GM13976 (cell line): Measurements from ENCODE around the gene IGSF9.

Experiments
- DNase-seq: peaks from one replicate; pipeline ENCODE4 v3.0.0; 2012; ENCODE audit warnings: low spot score
- in situ Hi-C: fragments of 300-500 bp; cut with MboI; formaldehyde crosslinking; loops from one replicate; pipeline ENCODE4 v1.12.0; 2022; ENCODE audit warnings: low sequenced_read_pairs, mixed read lengths, inconsistent platforms; ENCODE audit not compliant: unreplicated experiment
- TF ChIP-seq, protein P1 (sequence below): IDR thresholded peaks from 2 replicates; pipeline ENCODE4 v1.5.1; 2012; ENCODE audit warnings: borderline replicate concordance, mild to moderate bottlenecking; ENCODE audit not compliant: insufficient read depth; ENCODE audit errors: extremely low read depth, missing control alignments, control extremely low read depth

The IGSF9 gene

DNA sequence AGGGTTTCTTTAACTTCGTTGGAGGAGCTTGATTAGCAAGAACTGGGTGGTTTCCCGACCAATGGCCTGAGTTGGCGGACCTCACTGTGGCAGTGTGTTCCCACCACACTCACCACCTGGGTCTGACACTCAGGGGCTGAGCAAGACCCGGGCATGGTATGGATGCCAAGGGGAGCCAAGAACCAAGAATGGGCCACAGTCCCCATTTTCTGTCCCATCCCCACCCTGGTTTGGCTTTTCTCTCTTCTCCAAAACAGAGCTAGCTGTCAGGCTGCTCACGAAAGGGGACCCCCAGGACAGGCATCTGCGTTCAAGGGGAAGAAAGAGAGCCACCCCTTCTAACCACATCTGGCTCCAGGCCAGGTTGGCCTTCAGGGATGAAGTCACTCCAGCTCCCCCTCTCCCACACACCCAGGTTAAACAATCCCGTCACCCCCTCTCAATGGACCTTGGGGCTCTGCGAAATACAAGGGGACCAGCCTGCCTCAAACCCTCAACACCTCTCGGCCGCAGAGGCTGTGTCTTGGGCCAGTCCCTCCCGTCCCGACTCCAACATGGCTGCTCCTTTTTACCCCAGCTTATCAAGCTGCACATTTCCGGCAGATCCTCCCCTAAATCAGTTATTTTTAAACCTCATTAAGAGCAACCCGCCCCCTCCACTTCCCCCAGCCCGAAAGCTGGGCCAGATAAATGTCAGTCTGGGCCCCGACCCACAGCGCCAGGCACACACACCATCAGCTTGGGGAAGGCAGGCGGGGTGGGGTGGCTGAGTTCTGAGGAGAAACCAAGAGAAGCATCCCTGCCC is 23.5 kb downstream of the IGSF9 start:
- no peak for DNase-seq
- in situ Hi-C loops = no loop called here
- TF ChIP-seq, protein P1, sequence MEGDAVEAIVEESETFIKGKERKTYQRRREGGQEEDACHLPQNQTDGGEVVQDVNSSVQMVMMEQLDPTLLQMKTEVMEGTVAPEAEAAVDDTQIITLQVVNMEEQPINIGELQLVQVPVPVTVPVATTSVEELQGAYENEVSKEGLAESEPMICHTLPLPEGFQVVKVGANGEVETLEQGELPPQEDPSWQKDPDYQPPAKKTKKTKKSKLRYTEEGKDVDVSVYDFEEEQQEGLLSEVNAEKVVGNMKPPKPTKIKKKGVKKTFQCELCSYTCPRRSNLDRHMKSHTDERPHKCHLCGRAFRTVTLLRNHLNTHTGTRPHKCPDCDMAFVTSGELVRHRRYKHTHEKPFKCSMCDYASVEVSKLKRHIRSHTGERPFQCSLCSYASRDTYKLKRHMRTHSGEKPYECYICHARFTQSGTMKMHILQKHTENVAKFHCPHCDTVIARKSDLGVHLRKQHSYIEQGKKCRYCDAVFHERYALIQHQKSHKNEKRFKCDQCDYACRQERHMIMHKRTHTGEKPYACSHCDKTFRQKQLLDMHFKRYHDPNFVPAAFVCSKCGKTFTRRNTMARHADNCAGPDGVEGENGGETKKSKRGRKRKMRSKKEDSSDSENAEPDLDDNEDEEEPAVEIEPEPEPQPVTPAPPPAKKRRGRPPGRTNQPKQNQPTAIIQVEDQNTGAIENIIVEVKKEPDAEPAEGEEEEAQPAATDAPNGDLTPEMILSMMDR = no peak

DNA sequence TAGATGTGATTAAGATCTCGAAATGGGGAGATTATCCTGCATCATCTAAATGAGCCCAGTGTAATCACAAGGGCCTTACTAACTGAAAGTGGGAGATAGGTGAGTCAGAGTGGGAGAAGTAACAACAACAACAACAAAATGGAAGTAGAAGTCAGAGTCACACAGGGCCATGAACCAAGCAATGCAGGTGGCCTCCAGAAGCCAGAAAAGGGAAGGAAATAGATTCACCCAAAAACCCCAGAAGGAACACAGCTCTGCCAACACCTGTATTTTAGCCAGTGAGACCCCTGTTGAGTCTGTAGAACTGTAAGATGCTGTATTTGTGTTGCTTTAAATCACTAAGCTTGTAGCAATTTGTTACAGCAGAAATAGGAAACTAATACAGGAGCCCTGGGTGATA is 24.2 kb downstream of the IGSF9 start:
- peak; percentile 77 for DNase-seq
- in situ Hi-C loops = no loop called here
- TF ChIP-seq, protein P1 = no peak

DNA sequence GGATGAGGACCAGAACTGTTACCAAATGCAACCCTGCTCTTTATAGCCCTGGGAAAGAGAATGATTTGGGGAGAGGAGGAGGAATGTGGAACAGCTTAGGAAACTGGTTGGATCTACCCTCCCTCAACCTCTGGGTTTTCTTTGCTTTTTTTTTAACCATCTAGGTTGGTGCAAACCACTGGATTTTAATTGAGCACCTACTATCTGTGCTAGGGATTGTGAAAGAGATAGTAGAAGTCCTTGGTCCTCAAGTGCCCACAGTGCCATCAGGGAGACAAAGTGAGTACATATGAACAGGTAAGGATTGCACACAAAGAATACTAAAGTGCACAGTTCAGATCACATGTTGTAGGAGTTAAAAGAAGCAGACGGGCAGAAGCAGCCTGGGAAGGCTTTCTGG is 24.8 kb downstream of the IGSF9 start:
- in situ Hi-C loops = no loop called here
- TF ChIP-seq, protein P1 = no peak
- no peak for DNase-seq

DNA sequence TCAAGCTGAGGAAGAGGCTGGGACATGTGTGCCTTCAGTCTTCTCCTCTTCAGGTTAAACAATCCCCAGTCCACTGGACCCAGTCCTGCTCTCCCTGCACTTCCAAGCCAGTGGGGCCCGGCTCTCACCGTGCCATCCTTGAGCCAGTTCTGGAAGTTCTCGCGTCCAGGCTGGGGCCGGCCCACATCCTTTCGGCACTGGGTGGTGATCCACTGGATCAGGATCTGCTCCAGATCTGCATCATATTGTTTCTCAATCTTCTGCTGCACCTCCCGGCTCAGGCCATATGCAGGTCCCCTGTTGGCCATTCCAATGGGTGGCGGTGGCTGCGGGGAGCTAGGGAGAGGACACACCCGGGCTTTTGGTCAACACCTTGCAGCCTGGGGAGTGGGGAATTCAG is 25.2 kb downstream of the IGSF9 start:
- TF ChIP-seq, protein P1 = no peak
- DNase-seq = no peak
- in situ Hi-C loops = no loop called here

DNA sequence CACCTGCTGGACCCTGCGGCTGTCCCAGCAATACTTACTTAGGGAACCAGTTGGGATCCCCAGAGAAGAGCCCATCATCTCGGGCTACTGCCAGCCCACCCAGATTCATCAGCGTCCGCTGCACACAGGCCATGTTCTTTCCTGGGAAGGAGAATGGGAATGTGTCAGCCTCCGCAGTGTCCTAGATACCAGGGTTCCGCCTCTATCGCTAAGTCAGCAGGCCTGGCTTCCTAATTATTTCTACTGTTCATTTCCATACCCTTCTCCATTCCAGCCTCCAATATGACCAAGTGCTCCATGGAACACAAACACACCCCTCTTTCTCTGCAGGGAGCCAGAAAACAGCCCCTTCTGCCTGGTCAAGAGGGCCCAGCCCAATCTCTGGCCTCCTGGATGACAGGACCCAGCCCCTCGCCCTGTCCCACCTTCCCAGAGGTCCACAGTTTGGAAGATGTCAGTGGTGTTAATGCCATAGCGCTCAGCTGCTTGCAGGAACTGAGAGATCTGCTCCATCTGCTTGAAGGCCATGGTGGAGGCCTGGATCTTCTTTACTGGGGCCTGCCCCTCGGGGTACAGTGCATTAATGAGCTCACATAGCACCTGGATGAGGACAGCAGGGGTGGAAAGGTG is 26.1 kb downstream of the IGSF9 start:
- in situ Hi-C loops = no loop called here
- TF ChIP-seq, protein P1 = no peak
- DNase-seq = no peak

DNA sequence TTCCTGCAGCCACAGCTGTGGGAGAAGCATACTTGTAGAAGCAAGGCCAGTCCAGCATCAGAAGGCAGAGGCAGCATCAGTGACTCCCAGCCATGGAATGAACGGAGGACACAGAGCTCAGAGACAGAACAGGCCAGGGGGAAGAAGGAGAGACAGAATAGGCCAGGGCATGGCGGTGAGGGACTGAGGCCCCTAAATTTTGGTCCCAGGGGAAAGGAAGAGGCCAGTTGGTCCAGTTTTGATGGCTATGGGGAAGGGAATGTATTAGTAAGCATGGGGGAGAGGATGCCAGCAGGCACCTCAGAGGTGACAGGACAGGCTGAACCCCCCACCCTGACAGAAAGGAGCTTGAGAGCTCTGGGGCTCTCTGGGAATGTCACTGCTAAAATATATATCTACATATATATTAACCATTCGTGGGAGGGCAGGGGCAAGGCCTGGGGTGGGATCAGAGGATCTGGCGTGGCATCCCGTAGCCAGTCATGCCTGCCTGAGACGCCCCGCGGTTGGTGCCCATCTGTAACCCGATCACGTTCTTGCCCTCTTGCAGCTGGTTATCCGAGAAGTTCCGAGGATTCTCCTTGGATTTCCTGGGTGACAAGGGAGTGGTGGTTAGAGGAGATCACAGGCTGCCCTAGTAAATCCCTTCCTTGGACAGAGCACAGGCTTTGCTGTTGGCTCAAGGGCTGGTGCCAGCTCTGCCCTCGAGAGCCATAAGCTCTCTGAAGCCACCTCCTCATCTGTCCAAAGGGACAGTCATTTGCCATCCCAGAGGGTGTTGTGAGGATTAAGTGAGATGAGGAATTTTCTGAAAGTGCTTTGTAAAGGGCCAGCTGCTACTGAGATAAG is 26.8 kb downstream of the IGSF9 start:
- no peak for DNase-seq
- in situ Hi-C loops = no loop called here
- TF ChIP-seq, protein P1 = no peak
